ENCODE measurements around the gene SLFNL1.

GRCh38 chr1:41046347-41046775 lies 24.8 kb upstream of the SLFNL1 start:
- TF ChIP-seq CTCF (IDR thresholded peaks at IDR 0.05) (no peak), POLR2A (IDR thresholded peaks at IDR 0.05) (no peak)
